ENCODE measurements around the gene AKR1C2. TPM values are rescaled to one million over a fixed set of nuclear protein-coding genes. Genes with fewer than 3 reads are reported as not detected.
"Not testable (repeated sequence)": the region's sequence is repeated elsewhere in the genome, so short reads cannot be mapped to it uniquely, and the experiment has no call there.

AKR1C2 gene
- total RNA-seq, 4 donors from 2014 or later = 43.0 to 72.7 (median 53.7) TPM

GRCh38 chr10:5018671-5019277 lies 15.1 kb upstream of the AKR1C2 start:
- in situ Hi-C loops (cut with MboI; ENCODE audit: low pct_ligation_motif_present in 1 of 4, low pct_unique_long_range_greater_than_20kb in 1 of 4, low sequenced_read_pairs in 3 of 4); intact Hi-C loops (cut with DNase I; ENCODE audit: low total_unique reads); H3K36me3 ChIP-seq; H3K9me3 ChIP-seq; H3K4me3 ChIP-seq; H3K27me3 ChIP-seq: not testable (repeated sequence)
- Histone ChIP-seq H3K4me1 (peaks cover 10 to 25% (median 21%) of the 10 kb centered on the region in 4 donors), H3K27ac (peak overlapping the region; percentile 40 to 71 (median 66))
- TF ChIP-seq CTCF (IDR thresholded peaks at IDR 0.05) = peak in 3 of 5 experiments; percentile 26 to 50 (median 49)
- 60 to 63% methylated on average over 1 to 3 of the region's 3 CpGs for WGBS, 2 donors (ENCODE audit: low coverage in 1 of 2)
- DNase-seq = peak; percentile 49

DNA sequence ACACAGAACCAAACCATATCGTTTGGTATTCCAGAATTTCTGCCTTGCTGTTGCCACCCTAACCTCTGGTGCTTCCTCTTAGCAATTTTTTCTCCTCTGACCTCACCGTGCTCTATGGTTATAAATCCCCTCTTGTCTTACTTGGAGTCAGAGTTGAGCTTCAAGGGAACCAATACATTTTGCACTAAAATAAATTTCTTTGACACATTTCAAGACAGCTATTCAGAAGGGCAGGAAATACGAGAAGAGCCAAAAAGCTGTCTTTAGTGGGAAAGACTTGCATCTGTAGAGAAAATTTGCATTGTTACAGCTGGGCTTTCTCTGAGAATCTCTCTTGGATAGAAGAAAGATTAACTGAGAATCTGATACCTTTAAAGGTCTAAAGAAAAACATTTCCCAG lies 14.5 kb upstream of the AKR1C2 start:
- no peak overlapping the region for H3K27ac ChIP-seq
- DNase-seq = no peak
- H3K4me1 ChIP-seq = peaks cover 10 to 23% (median 20%) of the 10 kb centered on the region in 4 donors
- no peak overlapping the region for H3K4me3 ChIP-seq
- TF ChIP-seq POLR2AphosphoS5 (IDR thresholded peaks at IDR 0.05) (no peak), EP300 (IDR thresholded peaks at IDR 0.05; ENCODE audit: low read depth) (no peak), POLR2A (IDR thresholded peaks at IDR 0.05) (no peak), CTCF (IDR thresholded peaks at IDR 0.05) (no peak)
- WGBS, 2 donors (ENCODE audit: low coverage in 1 of 2) = 44 to 50% methylated on average over 3 of the region's 3 CpGs
- intact Hi-C loops (cut with DNase I; ENCODE audit: low total_unique reads) = no loop called here
- no peaks in the 10 kb centered on the region for H3K27me3 ChIP-seq
- H3K36me3 ChIP-seq = no peaks in the 10 kb centered on the region
- H3K9me3 ChIP-seq = no peaks in the 10 kb centered on the region
- in situ Hi-C loops (cut with MboI; ENCODE audit: low pct_ligation_motif_present in 1 of 4, low pct_unique_long_range_greater_than_20kb in 1 of 4, low sequenced_read_pairs in 3 of 4) = no loop called here

- Histone ChIP-seq H3K27ac (no peak overlapping the region), H3K27me3 (no peaks in the 10 kb centered on the region), H3K4me1 (peaks cover 7 to 13% (median 12%) of the 10 kb centered on the region in 4 donors), H3K9me3 (no peaks in the 10 kb centered on the region), H3K4me3 (no peak overlapping the region), H3K36me3 (no peaks in the 10 kb centered on the region)
- in situ Hi-C loops (cut with MboI; ENCODE audit: low pct_ligation_motif_present in 1 of 4, low pct_unique_long_range_greater_than_20kb in 1 of 4, low sequenced_read_pairs in 3 of 4) = no loop called here
- intact Hi-C loops (cut with DNase I; ENCODE audit: low total_unique reads) = no loop called here
- DNase-seq = no peak
- TF ChIP-seq CTCF (IDR thresholded peaks at IDR 0.05) (peak in 4 of 5 experiments; percentile 16 to 41 (median 36)), EP300 (IDR thresholded peaks at IDR 0.05; ENCODE audit: low read depth) (no peak), POLR2AphosphoS5 (IDR thresholded peaks at IDR 0.05) (no peak), POLR2A (IDR thresholded peaks at IDR 0.05) (no peak)
- 61% methylated on average over 1 of the region's 1 CpG; no CpG with 5 or more reads in 1 of the 2 donors for WGBS, 2 donors (ENCODE audit: low coverage in 1 of 2)
Measured at GRCh38 chr10:5014936-5015335, 11.3 kb upstream of the AKR1C2 start.

- H3K4me1 ChIP-seq; in situ Hi-C loops (cut with MboI; ENCODE audit: low pct_ligation_motif_present in 1 of 4, low pct_unique_long_range_greater_than_20kb in 1 of 4, low sequenced_read_pairs in 3 of 4); H3K9me3 ChIP-seq; H3K36me3 ChIP-seq; intact Hi-C loops (cut with DNase I; ENCODE audit: low total_unique reads); H3K27ac ChIP-seq; DNase-seq; H3K27me3 ChIP-seq; H3K4me3 ChIP-seq: not testable (repeated sequence)
- WGBS, 2 donors (ENCODE audit: low coverage in 1 of 2) = 57 to 62% methylated on average over 3 to 4 of the region's 4 CpGs
Measured at GRCh38 chr10:5014200-5014910, 10.7 kb upstream of the AKR1C2 start.

Measured in transverse colon (tissue), 4 donors.